ENCODE results near the gene CHST12.
A peak's percentile ranks its signal among the peaks of the same experiment; 100 is the strongest.

Gene CHST12

DNA sequence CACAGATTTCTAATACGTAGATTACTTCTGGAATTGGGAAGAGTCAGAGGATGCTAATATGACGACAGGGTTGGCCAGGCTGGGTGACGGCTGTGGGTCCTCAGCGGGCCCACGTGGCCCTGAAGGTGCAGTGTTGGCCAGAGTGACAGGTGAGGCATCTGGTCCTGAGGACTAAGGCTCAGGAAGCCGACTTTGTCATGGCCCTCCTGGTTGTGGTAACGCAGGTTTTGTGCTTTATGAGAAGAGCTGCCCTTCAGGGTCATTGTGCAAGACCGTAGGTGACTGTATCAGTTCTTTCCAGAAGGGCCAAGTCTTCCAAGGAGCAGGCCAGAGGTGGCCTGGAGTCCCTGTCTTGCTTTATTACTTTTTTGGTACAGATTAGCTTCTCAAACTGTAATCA lies 46.2 kb upstream of the CHST12 start:
- no peak for TF ChIP-seq CTCF (IDR thresholded peaks at IDR 0.05; ENCODE audit: unreplicated experiment in 3 of 3)

DNA sequence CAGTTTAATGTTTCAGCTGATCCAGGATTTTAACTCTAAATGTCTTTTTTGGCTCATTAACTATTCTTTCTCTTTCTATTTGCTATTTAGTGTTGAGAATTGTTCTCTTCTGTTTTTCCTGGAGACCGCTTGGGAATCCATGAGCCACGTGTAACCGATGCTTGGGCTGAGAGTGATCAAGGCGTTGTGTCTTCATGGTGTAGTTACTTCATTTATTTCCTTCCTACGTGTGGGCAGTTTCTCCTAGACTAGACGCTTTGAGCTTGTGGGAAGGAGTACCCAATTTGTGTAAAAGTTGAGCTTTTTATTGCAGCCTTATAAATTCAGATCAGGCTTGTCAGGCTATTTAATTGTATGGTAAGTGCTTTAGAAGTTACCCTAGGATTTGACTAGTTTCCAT lies 45.8 kb upstream of the CHST12 start:
- Mint-ChIP-seq H3K4me3 (peak overlapping the region; percentile 81 to 91 (median 85)), H3K27me3 (ENCODE audit: low read depth) (no peaks in the 10 kb centered on the region), H3K9me3 (no peaks in the 10 kb centered on the region), H3K36me3 (ENCODE audit: low read depth) (peaks cover 29% of the 10 kb centered on the region), H3K4me1 (peaks cover 28% of the 10 kb centered on the region), H3K27ac (peak overlapping the region; percentile 18 to 81 (median 30))
- TF ChIP-seq CTCF (IDR thresholded peaks at IDR 0.05; ENCODE audit: unreplicated experiment in 3 of 3): no peak

More for the DNA sequence above, 46.2 kb upstream of the CHST12 start:
- peaks cover 25% of the 10 kb centered on the region for H3K36me3 Mint-ChIP-seq (ENCODE audit: low read depth)
- H3K4me1 Mint-ChIP-seq: peaks cover 28% of the 10 kb centered on the region
- peak overlapping the region; percentile 18 to 81 (median 30) for H3K27ac Mint-ChIP-seq
- no peaks in the 10 kb centered on the region for H3K9me3 Mint-ChIP-seq
- H3K4me3 Mint-ChIP-seq: peak overlapping the region; percentile 81 to 91 (median 85)
- H3K27me3 Mint-ChIP-seq (ENCODE audit: low read depth): no peaks in the 10 kb centered on the region

DNA sequence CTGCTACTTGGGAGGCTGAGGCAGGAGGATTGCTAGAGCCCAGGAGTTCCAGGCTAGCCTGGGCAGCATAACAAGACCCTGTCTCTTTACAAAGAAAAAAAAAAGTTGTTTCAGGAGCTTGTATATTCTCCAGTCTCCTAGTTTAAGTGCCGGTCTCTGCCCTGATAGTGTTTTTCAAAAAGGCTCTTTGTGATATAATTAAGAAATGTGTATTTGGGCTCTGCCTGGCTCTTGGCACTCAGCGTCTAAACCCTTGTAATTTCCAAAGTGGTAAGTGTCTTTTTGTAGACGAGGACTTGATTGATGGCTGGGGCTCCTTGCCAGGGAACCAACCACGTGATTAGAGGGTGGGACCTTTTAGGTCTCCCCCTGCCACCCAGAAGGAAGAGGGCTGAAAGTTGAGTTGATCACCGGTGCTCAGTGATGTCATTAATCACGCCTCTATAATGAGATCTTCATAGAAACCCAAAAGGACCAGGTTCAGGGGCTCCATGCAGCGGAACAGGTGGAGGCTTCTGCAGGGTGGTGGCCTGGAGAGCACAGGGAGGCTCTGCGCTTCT lies 44.4 kb upstream of the CHST12 start:
- peak overlapping the region; percentile 16 to 61 (median 56) for H3K27ac Mint-ChIP-seq
- peak overlapping the region; percentile 52 to 64 (median 58) for H3K4me3 Mint-ChIP-seq
- H3K27me3 Mint-ChIP-seq (ENCODE audit: low read depth): no peaks in the 10 kb centered on the region
- peaks cover 28% of the 10 kb centered on the region for H3K4me1 Mint-ChIP-seq
- TF ChIP-seq CTCF (IDR thresholded peaks at IDR 0.05; ENCODE audit: unreplicated experiment in 3 of 3): no peak
- H3K36me3 Mint-ChIP-seq (ENCODE audit: low read depth): peaks cover 41% of the 10 kb centered on the region
- H3K9me3 Mint-ChIP-seq: no peaks in the 10 kb centered on the region

GRCh38 chr7:2359610-2360009 lies 43.8 kb upstream of the CHST12 start:
- H3K27ac Mint-ChIP-seq: peak overlapping the region; percentile 27 to 61 (median 41)

GRCh38 chr7:2360796-2361195 lies 42.6 kb upstream of the CHST12 start:
- no peaks in the 10 kb centered on the region for H3K27me3 Mint-ChIP-seq (ENCODE audit: low read depth)
- TF ChIP-seq CTCF (IDR thresholded peaks at IDR 0.05; ENCODE audit: unreplicated experiment in 3 of 3): no peak
- no peaks in the 10 kb centered on the region for H3K9me3 Mint-ChIP-seq
- peaks cover 57% of the 10 kb centered on the region for H3K36me3 Mint-ChIP-seq (ENCODE audit: low read depth)
- peak overlapping the region; percentile 13 to 70 (median 27) for H3K27ac Mint-ChIP-seq
- peaks cover 24% of the 10 kb centered on the region for H3K4me1 Mint-ChIP-seq
- no peak overlapping the region for H3K4me3 Mint-ChIP-seq

More at GRCh38 chr7:2359610-2360009, 43.8 kb upstream of the CHST12 start:
- peak overlapping the region in 1 of 3 experiments; percentile 52 for H3K4me3 Mint-ChIP-seq
- H3K9me3 Mint-ChIP-seq: no peaks in the 10 kb centered on the region
- H3K36me3 Mint-ChIP-seq (ENCODE audit: low read depth): peaks cover 47% of the 10 kb centered on the region
- peaks cover 24% of the 10 kb centered on the region for H3K4me1 Mint-ChIP-seq
- no peaks in the 10 kb centered on the region for H3K27me3 Mint-ChIP-seq (ENCODE audit: low read depth)
- no peak for TF ChIP-seq CTCF (IDR thresholded peaks at IDR 0.05; ENCODE audit: unreplicated experiment in 3 of 3)

Data from nephron (organoid).